ENCODE results near the gene ART3. TPM values are rescaled to one million over a fixed set of nuclear protein-coding genes. Genes with fewer than 3 reads are reported as not detected.

ART3 gene
- total RNA-seq, 4 donors from 2014 or later, result 55.2 to 91.0 (median 83.4) TPM

DNA sequence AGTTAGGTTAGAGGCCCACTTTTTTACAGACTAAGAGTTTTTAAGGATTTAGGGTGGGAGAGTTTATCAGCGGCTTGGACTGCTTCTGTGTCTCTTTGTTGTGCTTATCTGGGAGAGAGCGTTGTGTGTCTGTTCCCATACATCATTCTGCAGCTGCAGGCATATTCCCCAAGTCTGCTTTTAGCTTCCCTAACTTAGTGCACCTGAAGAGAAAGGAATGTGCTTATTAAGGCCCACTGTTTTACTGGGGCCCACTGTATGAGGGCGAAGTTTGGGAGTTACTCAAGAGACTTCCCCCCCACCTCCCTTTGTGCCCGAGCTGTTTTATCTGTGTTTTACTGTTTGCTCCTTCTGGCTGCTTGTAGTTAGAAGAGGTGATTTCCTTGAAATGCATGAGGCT lies 31.9 kb downstream of the ART3 start:
- H3K4me3 ChIP-seq, result no peak overlapping the region
- intact Hi-C loops (cut with DNase I; ENCODE audit: low total_unique reads), result no loop called here
- in situ Hi-C loops (cut with MboI; ENCODE audit: low sequenced_read_pairs in 4 of 4), result no loop called here
- TF ChIP-seq CTCF (IDR thresholded peaks at IDR 0.05 in 4 of 5, conservative IDR thresholded peaks at IDR 0.05 in 1 of 5) (no peak), POLR2A (IDR thresholded peaks at IDR 0.05) (no peak)
- ATAC-seq (no peak), DNase-seq (no peak)
- H3K9me3 ChIP-seq, result no peaks in the 10 kb centered on the region
- H3K36me3 ChIP-seq, result peaks cover 0 to 27% of the 10 kb centered on the region in 2 donors
- peaks cover 0 to 12% of the 10 kb centered on the region in 2 donors for H3K4me1 ChIP-seq
- H3K27me3 ChIP-seq, result no peaks in the 10 kb centered on the region
- H3K27ac ChIP-seq, result no peak overlapping the region

DNA sequence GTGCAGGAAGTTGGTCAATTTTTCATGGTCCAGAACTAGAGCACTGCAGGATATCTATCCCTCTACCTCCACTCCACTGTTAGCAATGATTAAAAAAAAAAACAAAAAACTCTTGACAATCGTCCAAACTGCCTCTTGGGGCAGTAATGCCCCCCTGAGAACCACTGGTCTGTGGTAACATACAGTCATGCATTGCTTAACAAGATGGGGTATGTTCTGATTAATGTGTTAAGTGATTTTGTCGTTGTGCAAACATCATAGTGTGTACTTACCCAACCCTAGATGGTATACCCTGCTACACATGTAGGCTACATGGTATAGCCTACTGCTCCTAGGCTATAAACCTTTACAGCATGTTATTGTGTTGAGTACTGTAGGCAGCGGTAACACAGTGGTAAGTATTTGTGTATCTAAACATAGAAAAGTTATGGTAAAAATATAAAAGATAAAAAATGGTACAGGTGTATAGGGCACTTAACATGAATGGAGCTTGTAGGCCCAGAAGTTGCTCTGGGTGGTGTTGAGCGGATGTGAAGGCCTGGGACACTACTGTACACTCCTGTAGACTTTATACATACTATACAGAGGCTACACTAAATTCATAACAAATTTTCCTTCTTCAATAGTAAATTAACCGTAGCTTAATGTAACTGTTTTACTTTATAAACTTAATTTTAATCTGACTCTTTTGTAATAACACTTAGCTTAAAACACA lies 34.1 kb downstream of the ART3 start:
- no peaks in the 10 kb centered on the region for H3K9me3 ChIP-seq
- in situ Hi-C loops (cut with MboI; ENCODE audit: low sequenced_read_pairs in 4 of 4), result no loop called here
- H3K27me3 ChIP-seq, result no peaks in the 10 kb centered on the region
- peaks cover 0 to 12% of the 10 kb centered on the region in 2 donors for H3K4me1 ChIP-seq
- no peak overlapping the region for H3K27ac ChIP-seq
- ATAC-seq, result no peak
- peaks cover 0 to 47% of the 10 kb centered on the region in 2 donors for H3K36me3 ChIP-seq
- intact Hi-C loops (cut with DNase I; ENCODE audit: low total_unique reads), result no loop called here
- no peak for TF ChIP-seq POLR2A (IDR thresholded peaks at IDR 0.05)
- TF ChIP-seq CTCF (IDR thresholded peaks at IDR 0.05 in 4 of 5, conservative IDR thresholded peaks at IDR 0.05 in 1 of 5), result no peak
- DNase-seq, result no peak
- no peak overlapping the region for H3K4me3 ChIP-seq

DNA sequence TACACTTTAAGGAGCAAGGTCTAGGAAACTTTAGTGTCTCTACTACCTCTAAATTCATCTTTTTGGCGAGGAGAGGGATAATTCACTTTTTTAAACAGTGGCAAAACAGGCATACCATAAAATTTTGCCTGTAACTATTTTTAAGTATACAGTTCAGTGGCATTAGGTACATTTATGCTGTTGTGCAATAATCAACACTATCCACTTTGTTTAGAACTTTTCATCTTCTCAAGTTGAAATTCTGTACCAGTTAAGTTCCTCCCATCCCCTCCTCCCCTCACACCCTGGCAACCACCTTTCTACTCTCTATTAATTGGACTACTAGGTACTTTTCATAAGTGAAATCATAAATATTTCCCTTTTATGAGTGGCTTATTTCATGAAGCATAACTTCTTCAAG lies 42.3 kb downstream of the ART3 start:
- Histone ChIP-seq H3K9me3 (no peaks in the 10 kb centered on the region), H3K27ac (no peak overlapping the region), H3K4me1 (no peaks in the 10 kb centered on the region), H3K27me3 (no peaks in the 10 kb centered on the region), H3K4me3 (no peak overlapping the region), H3K36me3 (peaks cover 0 to 69% of the 10 kb centered on the region in 2 donors)
- no peak for TF ChIP-seq CTCF (IDR thresholded peaks at IDR 0.05 in 4 of 5, conservative IDR thresholded peaks at IDR 0.05 in 1 of 5)
- DNase-seq (no peak), ATAC-seq (no peak)
- in situ Hi-C loops (cut with MboI; ENCODE audit: low sequenced_read_pairs in 4 of 4) (no loop called here), intact Hi-C loops (cut with DNase I; ENCODE audit: low total_unique reads) (no loop called here)

- ATAC-seq, result no peak
- H3K36me3 ChIP-seq, result peaks cover 0 to 62% of the 10 kb centered on the region in 2 donors
- DNase-seq, result no peak
- TF ChIP-seq POLR2A (IDR thresholded peaks at IDR 0.05) (no peak), CTCF (IDR thresholded peaks at IDR 0.05 in 4 of 5, conservative IDR thresholded peaks at IDR 0.05 in 1 of 5) (no peak)
- no peak overlapping the region for H3K27ac ChIP-seq
- in situ Hi-C loops (cut with MboI; ENCODE audit: low sequenced_read_pairs in 4 of 4), result no loop called here
- no peaks in the 10 kb centered on the region for H3K27me3 ChIP-seq
- no peaks in the 10 kb centered on the region for H3K9me3 ChIP-seq
- intact Hi-C loops (cut with DNase I; ENCODE audit: low total_unique reads), result no loop called here
- no peak overlapping the region for H3K4me3 ChIP-seq
- H3K4me1 ChIP-seq, result no peaks in the 10 kb centered on the region
Measured at GRCh38 chr4:76117536-76117935, 43.0 kb downstream of the ART3 start.

GRCh38 chr4:76120199-76120598 lies 45.7 kb downstream of the ART3 start:
- peaks cover 0 to 51% of the 10 kb centered on the region in 2 donors for H3K36me3 ChIP-seq
- H3K4me3 ChIP-seq, result no peak overlapping the region
- H3K9me3 ChIP-seq, result no peaks in the 10 kb centered on the region
- intact Hi-C loops (cut with DNase I; ENCODE audit: low total_unique reads) (no loop called here), in situ Hi-C loops (cut with MboI; ENCODE audit: low sequenced_read_pairs in 4 of 4) (no loop called here)
- H3K27me3 ChIP-seq, result no peaks in the 10 kb centered on the region
- H3K27ac ChIP-seq, result peak overlapping the region in 1 of 4 donors; percentile 23
- no peak for TF ChIP-seq POLR2A (IDR thresholded peaks at IDR 0.05)
- no peaks in the 10 kb centered on the region for H3K4me1 ChIP-seq
- ATAC-seq, result peak in 1 of 2 donors; percentile 38
- no peak for DNase-seq
